ENCODE data around the gene EPHA5.

Gene EPHA5

DNA sequence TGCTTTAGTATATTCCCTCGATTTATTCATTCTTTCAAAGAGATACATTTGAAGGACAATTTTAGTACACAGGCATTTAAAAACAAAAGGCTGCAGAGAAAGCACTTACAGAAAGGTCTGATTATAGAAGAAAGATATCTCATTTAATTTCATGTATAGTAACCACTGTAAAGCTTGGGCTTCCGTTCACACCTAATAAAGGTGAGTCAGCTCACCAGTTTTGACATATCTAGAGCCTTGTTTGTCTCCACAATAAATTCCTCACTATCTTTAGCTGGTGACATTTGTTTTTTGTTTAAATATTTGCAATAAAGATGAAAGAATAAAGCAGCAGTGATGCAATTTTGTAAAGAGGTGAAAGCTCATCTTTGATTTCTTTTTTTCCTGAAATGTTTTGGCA, 1.1 kb upstream of the EPHA5 start:
- TF ChIP-seq, protein P1, sequence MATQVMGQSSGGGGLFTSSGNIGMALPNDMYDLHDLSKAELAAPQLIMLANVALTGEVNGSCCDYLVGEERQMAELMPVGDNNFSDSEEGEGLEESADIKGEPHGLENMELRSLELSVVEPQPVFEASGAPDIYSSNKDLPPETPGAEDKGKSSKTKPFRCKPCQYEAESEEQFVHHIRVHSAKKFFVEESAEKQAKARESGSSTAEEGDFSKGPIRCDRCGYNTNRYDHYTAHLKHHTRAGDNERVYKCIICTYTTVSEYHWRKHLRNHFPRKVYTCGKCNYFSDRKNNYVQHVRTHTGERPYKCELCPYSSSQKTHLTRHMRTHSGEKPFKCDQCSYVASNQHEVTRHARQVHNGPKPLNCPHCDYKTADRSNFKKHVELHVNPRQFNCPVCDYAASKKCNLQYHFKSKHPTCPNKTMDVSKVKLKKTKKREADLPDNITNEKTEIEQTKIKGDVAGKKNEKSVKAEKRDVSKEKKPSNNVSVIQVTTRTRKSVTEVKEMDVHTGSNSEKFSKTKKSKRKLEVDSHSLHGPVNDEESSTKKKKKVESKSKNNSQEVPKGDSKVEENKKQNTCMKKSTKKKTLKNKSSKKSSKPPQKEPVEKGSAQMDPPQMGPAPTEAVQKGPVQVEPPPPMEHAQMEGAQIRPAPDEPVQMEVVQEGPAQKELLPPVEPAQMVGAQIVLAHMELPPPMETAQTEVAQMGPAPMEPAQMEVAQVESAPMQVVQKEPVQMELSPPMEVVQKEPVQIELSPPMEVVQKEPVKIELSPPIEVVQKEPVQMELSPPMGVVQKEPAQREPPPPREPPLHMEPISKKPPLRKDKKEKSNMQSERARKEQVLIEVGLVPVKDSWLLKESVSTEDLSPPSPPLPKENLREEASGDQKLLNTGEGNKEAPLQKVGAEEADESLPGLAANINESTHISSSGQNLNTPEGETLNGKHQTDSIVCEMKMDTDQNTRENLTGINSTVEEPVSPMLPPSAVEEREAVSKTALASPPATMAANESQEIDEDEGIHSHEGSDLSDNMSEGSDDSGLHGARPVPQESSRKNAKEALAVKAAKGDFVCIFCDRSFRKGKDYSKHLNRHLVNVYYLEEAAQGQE (IDR thresholded peaks at IDR 0.05; ENCODE audit: low read depth): no peak
- TF ChIP-seq, protein P2, sequence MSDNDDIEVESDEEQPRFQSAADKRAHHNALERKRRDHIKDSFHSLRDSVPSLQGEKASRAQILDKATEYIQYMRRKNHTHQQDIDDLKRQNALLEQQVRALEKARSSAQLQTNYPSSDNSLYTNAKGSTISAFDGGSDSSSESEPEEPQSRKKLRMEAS (IDR thresholded peaks at IDR 0.05): no peak
- TF ChIP-seq NFIC (IDR thresholded peaks at IDR 0.05): no peak
- no peak for TF ChIP-seq EGR1 (IDR thresholded peaks at IDR 0.05)
- no peak for TF ChIP-seq CREB1 (IDR thresholded peaks at IDR 0.05; ENCODE audit: low read depth)
- no peak for TF ChIP-seq ZBTB7A (IDR thresholded peaks at IDR 0.05; ENCODE audit: low read depth)
- no peak for TF ChIP-seq TEAD4 (IDR thresholded peaks at IDR 0.05)
- no peak for TF ChIP-seq CEBPB (IDR thresholded peaks at IDR 0.05)
- no peak for TF ChIP-seq FOXM1 (IDR thresholded peaks at IDR 0.05; ENCODE audit: borderline replicate concordance, low read depth)
- TF ChIP-seq, protein P3, sequence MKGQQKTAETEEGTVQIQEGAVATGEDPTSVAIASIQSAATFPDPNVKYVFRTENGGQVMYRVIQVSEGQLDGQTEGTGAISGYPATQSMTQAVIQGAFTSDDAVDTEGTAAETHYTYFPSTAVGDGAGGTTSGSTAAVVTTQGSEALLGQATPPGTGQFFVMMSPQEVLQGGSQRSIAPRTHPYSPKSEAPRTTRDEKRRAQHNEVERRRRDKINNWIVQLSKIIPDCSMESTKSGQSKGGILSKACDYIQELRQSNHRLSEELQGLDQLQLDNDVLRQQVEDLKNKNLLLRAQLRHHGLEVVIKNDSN (IDR thresholded peaks at IDR 0.05): no peak
- TF ChIP-seq YY1 (IDR thresholded peaks at IDR 0.05; ENCODE audit: low read depth): no peak
- no peak for TF ChIP-seq TAF1 (IDR thresholded peaks at IDR 0.05; ENCODE audit: low read depth)
- TF ChIP-seq EP300 (IDR thresholded peaks at IDR 0.05; ENCODE audit: borderline replicate concordance): no peak
- TF ChIP-seq TCF12 (IDR thresholded peaks at IDR 0.05; ENCODE audit: low read depth): no peak
- no peak for TF ChIP-seq RAD21 (IDR thresholded peaks at IDR 0.05; ENCODE audit: low read depth)

DNA sequence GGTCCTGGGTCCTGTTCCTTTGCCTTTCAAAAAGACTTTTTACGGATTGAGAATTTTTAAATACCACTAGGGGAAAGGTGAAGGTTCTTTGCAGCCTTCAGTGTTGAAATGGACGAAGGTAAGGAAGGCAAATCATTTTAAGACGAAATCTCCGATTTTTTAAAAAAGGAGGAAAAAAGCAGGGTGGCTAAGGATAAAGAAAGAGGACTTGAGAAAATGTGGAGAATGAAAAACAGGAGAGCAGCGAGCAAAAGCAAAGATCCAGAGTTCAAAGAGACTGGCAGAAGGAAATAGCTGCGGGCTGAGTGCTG, 314 bp downstream of the EPHA5 start:
- TF ChIP-seq EGR1 (IDR thresholded peaks at IDR 0.05): no peak
- no peak; the same call in 1 of the 2 replicates for TF ChIP-seq ZBTB7A (IDR thresholded peaks at IDR 0.05; ENCODE audit: low read depth)
- TF ChIP-seq TCF12 (IDR thresholded peaks at IDR 0.05; ENCODE audit: low read depth): no peak
- TF ChIP-seq TAF1 (IDR thresholded peaks at IDR 0.05; ENCODE audit: low read depth): no peak
- no peak for TF ChIP-seq FOXM1 (IDR thresholded peaks at IDR 0.05; ENCODE audit: borderline replicate concordance, low read depth)
- no peak for TF ChIP-seq EP300 (IDR thresholded peaks at IDR 0.05; ENCODE audit: borderline replicate concordance)
- TF ChIP-seq, protein P3 (IDR thresholded peaks at IDR 0.05): no peak

DNA sequence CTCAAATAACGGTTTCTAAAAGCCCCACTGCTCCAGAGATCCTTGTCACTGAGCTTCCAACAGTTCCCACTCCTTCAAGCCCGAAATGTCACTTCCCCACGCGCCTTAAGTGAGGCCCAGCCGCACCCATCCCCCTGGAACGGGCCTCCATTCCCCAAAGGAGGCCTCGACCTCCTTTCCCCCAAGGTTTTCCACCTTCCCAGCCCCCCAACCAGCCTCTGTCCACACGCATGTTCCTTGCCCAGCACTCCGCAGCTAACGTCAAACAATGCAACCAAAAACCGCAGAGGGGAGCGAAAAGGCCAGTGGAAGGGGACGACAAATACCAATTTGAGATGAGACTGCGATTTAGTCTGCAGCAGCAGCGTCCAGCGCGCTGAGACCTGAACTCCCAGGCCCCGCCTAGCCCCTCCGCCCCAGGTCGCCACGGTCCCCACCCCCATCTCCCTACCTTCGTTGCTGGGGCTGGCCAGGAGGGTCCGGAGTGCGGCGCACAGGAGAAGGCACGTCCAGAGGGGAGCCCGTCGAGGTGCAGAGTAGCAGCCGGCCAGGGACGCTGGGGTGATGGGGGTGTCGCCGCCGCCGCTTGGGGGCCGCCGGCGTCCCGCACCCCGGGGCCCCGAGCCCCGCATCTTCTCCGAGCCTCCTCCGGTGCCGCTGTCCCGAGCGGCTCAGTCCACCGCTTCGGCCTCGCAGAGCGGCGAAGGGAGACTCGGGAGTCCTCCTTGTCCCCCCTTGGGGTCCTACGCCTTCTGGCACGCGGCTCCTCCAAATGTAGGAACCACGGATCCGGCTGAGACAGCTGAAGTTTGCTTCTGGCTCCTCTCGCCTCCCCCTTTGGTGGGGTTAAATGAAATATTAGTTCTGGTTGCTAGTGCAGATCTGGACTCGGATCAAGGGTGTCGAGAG, 924 bp downstream of the EPHA5 start:
- no peak for TF ChIP-seq NFIC (IDR thresholded peaks at IDR 0.05)
- no peak for TF ChIP-seq CREB1 (IDR thresholded peaks at IDR 0.05; ENCODE audit: low read depth)
- TF ChIP-seq TCF12 (IDR thresholded peaks at IDR 0.05; ENCODE audit: low read depth): no peak
- TF ChIP-seq, protein P2 (IDR thresholded peaks at IDR 0.05): no peak
- TF ChIP-seq, protein P3 (IDR thresholded peaks at IDR 0.05): no peak

DNA sequence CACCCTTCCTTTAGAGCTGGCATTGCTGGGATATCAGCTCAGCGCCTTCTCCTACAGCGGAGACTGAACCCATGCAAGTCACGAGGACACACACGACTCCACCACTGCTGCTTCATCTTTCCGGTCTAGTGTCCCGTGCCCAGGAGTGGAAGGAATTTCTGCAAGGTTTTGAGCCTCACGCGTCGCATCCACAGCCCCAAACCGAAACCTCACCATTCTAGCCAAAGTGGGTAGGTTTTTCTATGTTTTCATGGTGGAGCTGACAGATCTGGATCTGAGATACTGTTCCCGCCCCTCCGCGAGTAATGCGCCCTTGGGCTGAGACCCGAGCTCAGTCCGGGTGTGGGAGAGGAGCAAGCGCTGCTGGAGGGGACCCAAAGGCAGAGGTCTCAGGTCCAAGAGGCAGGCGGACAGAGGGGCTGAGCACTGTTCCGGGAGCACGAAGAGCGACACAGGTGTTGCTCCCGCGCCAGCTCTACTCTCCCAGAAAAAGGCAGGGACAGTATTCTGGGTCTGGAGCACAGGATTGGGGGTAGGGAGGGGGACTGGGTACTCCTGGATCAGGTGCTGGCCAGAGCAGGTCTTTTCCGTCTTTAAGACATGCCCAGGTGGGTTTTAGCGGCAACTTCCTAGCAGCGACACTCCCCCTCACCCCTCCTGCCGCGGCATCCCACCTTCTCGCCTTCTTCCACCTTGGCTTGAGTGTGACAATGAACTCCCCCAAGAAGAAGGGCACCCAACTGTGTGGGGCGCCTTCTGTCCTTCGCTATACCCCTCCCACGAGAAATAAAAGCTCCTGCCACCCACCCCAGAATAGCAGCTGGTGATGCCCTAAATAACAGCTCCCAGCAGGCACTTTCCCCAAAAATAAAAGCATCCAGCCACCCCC, 1.8 kb downstream of the EPHA5 start:
- no peak for TF ChIP-seq TCF12 (IDR thresholded peaks at IDR 0.05; ENCODE audit: low read depth)

DNA sequence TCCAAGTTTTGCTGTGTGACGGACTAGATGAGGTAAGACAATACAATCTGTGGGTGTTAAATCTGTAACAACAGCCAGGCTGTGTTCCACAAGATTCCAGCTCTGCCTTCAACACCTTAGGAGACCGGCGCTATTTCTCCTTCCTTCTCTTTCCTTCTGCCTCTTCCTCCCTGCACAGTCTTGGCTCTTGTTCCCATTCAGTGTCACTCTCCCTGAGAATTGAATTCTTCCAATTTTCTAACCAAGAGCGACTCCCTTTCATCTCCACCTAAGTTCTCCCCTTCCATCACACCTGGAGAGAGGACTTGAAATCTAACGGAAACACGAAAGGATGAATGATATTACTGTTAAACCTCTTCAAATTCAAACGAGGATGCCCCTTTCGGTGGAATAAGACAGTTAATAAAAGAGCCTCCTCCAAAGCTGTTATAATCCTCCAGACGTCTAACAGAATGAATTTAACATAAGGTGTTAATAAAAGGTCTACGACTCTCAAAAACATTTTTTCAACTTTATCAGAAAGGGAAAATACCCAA, 2.7 kb downstream of the EPHA5 start:
- TF ChIP-seq YY1 (IDR thresholded peaks at IDR 0.05; ENCODE audit: low read depth) (no peak), CREB1 (IDR thresholded peaks at IDR 0.05; ENCODE audit: low read depth) (no peak), CEBPB (IDR thresholded peaks at IDR 0.05) (no peak), FOXM1 (IDR thresholded peaks at IDR 0.05; ENCODE audit: borderline replicate concordance, low read depth) (no peak)
- TF ChIP-seq, protein P1 (IDR thresholded peaks at IDR 0.05; ENCODE audit: low read depth): no peak

Measured in Ishikawa (cell line).